NCI-H1694 (cell line): Measurements from ENCODE around the gene GRP.
"Not testable (repeated sequence)": the region's sequence is repeated elsewhere in the genome, so short reads cannot be mapped to it uniquely, and the experiment has no call there.

ENCODE experiments used
- DNase-seq: peaks from one replicate; lab custom pipeline; 2025; lab: John Stamatoyannopoulos, UW

GRP gene

DNA sequence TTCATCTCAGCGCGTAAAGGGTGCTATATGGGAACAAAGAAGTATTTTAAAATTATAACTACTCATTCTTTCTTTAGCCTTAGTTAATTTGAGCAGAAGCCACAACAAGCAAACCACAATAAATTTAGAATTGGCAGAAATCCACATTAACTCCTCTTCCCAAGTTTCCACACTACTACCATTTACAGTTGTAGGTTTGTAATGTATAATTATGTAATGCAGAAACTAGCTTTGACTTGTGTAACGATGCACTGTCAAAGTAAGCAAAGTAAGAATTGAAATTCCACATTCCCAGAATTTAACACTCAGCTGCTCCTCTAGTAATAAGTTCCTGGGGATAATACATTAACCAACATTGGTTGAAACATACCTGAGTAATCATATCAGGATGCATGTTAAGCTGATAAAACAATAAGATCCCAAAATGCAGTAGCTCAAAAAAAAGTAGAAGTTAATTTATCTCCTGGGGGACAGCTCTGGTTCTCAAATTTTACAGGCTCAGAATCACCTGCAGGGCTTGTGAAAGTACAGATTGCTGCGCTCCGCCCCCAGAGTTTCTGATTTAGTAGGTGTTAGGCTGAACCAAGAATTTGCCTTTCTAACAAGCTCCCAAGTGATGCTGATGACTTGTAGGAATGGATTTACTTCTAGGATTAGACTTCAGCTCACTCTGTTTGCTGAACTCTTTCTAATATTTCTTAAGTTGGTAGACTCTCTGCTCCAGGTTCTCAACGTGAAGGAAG lies 9.9 kb downstream of the GRP start:
- no peak for DNase-seq

- DNase-seq, result no peak
Observed at GRCh38 chr18:59231114-59231513, 11.2 kb downstream of the GRP start.

- DNase-seq, result no peak
Observed at GRCh38 chr18:59231877-59232276, 11.9 kb downstream of the GRP start.

DNA sequence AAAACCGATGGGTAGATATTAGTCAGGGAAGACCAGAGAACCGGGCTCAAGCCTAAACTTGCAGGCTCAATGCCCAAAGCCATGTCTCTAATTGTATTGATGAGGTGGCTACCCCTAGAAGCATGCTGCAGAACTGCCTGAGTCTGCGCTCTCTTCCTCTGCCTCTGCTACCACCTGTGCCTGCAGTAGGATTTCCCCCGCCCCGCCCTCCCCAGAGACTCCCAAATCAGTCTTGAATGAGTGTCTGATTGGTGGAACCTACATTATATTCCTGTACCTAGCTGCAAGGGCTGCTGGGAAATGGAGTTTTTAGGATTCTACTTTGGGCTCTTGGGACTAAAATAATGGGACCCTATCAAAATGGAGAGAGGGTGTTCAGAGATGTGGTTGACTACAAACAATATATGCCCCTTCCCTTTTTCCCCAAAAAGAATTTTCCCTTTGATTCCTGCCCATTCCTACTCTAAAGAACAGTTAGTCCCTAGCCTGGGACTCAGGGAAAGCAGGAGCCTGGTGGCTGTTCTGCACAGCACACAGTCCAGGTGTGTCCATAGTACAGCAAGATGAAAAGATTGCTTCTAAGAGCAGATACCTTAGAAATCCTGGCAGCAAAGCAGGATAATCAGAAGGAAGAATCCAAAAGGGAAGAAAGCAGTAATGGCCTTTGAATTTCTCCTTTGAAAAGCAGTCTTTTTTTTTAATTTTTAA lies 12.5 kb downstream of the GRP start:
- no peak for DNase-seq

GRCh38 chr18:59233017-59233410 lies 13.1 kb downstream of the GRP start:
- no peak for DNase-seq

GRCh38 chr18:59238385-59238784 lies 18.4 kb downstream of the GRP start:
- no peak for DNase-seq

DNA sequence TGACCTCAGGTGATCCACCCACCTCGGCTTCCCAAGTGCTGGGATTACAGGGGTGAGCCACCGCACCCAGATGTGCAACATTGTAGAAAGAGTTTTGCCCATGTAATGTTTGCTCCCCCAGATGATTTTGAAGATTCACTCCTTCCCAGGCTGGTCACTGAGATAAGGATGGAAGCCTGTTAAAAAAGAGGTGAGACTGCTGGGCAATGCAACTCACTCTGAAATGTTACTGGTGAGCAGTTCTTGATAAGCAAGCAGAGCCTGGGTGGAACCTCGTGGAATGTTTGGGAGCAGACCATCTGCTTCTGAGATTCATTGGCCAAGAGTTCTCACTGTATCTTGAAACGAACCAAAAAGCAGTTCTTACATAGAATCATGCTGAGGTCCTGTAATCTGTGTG lies 19.7 kb downstream of the GRP start:
- no peak for DNase-seq

DNA sequence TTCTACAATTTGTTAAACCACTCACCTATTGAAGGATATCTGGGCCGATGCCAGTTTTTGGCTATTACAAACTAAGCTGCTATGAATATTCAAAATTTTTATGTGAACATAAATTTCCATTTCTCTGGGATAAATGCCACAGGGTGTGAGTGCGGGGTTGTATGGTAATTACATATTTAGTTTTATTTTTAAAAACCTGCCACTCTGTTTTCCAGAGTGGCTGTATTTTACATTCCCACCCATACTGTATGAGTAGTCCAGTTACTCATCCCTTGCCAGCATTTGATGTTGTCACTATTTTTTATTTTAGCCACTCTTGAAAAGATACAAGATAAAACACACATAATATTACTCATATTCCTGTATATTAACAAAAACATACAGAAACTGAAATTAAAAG lies 22.9 kb downstream of the GRP start:
- no peak for DNase-seq

DNA sequence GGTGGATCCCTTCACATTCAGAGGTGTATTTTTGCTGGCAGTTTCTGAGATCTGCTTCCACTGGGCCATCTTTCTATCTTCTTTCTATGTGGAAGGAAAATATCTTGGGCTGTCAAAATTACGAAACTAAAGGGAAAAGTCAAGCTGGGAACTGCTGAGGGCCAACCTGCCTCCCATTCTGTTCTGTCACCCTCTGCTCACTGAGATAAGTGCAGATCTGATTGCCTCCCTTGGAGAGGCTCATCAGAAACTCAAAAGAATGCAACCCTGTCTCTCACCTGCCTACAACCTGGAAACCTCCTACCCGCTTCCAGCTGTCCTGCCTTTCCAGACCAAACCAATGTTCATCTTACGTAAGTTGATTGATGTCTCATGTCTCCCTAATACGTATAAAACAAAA lies 26.8 kb downstream of the GRP start:
- DNase-seq, result no peak

DNA sequence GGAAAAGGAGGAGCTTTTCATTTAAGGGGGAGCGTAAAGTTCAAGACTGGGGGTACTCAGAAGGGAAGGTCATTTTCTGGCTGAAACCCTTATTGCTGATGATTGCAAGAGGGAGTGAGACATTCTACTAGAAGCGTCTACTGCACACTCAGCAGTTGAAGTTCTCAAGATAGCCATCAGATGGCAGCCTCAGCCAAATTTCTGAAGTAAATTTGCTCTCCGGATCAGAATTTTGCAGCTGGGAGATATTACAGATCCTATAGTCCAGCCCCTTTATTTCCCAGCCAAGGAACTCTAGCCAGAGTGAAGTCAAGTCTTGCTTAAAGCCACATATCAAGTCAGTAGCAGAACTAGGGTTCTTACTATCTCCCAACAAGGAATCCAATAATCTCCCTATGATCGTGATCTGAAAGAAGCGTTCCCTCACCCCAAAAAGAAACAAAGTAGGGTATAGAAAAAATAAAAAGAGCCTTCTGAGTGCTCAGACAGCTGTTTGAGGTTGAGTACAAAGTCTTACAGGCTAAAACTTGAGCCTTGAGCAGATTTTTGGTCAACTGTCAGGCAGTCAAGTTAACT lies 29.3 kb downstream of the GRP start:
- peak; percentile 53 for DNase-seq

DNA sequence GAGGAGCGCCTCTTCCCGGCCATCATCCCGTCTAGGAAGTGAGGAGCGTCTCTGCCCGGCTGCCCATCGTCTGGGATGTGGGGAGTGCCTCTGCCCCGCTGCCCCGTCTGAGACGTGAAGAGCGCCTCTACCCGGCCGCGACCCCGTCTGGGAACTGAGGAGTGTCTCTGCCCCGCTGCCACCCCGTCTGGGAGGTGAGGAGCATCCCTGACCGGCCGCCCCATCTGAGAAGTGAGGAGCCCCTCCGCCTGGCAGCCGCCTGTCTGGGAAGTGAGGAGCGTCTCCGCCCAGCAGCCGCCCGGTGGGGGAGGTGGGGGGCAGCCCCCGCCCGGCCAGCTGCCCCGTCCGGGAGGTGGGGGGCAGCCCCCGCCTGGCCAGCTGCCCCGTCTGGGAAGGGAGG lies 35.5 kb downstream of the GRP start:
- not testable (repeated sequence) for DNase-seq

DNA sequence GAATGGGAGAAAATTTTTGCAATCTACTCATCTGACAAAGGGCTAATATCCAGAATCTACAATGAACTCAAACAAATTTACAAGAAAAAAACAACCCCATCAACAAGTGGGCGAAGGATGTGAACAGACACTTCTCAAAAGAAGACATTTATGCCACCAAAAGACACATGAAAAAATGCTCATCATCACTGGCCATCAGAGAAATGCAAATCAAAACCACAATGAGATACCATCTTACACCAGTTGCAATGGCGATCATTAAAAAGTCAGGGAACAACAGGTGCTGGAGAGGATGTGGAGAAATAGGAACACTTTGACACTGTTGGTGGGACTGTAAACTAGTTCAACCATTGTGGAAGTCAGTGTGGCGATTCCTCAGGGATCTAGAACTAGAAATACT lies 41.9 kb downstream of the GRP start:
- not testable (repeated sequence) for DNase-seq

DNA sequence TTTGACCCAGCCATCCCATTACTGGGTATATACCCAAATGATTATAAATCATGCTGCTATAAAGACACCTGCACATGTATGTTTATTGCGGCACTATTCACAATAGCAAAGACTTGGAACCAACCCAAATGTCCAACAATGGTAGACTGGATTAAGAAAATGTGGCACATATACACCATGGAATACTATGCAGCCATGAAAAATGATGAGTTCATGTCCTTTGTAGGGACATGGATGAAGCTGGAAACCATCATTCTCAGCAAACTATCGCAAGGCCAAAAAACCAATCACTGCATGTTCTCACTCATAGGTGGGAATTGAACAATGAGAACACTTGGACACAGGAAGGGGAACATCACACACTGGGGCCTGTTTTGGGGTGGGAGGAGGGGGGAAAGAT lies 42.3 kb downstream of the GRP start:
- DNase-seq, result not testable (repeated sequence)

GRCh38 chr18:59263661-59264060 lies 43.7 kb downstream of the GRP start:
- DNase-seq, result no peak

DNA sequence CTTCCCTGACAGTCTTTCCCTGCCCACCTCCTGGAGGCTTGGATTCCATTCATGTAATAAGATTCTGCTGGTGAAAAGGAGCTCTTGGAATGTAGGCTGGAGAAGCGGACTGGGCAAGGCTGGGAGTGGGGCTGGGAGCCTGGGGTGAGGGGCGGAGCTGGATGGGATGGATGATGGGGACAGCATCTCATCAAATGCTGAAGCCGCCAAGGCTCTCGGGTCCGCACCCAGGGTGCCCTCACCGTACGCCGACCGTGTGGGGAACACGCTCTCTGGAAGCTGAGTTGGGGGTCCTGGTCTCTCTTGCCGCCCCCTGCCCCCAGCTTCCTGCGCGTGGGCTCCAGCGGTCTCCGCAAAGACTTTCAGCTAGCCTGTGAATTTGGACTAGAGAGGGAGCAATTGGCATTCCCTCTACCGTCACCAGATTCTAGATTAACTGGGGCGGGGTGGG lies 44.2 kb downstream of the GRP start:
- DNase-seq, result no peak

DNA sequence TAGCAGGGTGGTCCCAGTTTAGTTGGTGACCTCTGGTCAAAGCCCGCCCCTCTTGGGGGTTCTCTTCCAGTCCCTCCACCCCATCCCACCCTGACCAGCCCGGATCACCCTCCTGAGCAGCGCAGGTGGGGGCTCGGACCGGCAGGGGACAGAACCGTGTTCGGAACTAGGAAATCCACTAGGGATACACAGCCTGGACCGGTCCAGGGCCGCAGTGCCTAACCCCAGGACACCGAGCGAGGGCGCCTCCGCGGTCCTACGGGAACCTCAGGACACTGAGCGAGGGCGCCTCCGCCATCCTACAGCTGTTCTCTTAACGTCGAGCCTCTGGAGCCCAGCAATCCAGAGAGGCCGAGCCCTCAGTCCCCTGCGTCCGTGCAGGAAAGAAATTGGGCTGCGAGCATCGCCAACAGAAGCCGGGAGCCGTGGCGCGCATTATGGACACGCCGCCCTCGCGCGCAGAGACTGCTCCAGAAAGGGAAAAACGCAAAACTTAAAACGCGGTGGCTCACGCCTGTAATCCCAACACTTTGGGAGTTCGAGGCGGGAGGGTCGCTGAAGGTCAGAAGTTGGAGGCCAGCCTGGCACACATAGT lies 44.8 kb downstream of the GRP start:
- no peak for DNase-seq

DNA sequence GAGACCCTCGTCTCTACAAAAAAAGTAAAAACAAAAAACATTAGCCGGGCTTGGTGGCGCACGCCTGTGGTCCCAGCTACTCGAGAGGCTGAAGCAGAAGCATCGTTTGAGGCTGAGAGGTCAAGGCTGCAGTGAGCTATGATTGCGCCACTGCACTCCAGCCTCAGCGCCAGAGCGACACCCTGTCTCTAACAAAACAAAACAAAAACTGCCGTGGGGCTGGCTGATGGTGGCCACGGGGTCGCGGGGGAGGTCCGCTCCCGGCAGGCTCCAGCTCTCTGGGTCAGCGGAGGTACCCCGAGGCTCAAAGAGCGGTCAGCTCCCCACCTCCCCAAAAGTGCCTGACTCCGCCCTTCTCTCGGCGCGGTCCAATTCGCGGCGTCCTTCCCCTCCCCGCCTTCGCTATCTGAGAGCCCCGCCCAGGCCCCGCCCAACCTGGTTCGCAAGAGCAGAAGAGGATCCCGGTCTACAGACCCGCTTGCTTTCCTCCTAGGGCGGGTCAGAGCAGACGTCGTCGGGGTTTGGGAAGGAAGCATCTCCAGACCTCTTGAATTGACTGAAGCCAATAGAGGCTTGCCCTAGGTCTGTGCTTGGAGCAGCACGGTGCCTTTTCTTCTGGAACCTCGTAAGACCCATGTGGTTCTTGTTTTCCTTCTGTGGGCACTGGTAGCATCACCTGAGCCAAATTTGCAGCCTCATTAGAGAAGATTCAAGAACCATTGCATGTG lies 45.5 kb downstream of the GRP start:
- peak; percentile 5 for DNase-seq

DNA sequence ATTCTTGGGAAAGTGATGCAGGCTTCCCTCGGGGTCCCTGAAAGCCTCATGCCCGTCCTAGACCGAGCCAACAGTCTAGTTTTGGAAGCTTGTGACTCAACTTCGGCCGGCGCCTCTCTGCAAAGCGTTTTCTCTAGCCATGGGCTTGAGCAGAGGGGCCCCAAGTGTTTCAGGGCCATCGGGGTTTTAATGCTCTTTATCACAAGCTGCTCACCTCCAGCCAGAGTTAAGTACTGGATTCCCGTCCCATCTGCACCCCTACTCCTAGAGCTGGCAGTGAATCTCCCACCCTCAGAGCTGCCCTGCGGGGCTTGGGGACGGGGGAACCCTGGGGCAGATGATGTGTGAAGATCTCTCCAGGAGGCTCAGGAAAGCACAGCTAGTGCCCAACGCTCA lies 46.0 kb downstream of the GRP start:
- no peak for DNase-seq

GRCh38 chr18:59266459-59266858 lies 46.5 kb downstream of the GRP start:
- DNase-seq, result no peak

- no peak for DNase-seq
Observed at GRCh38 chr18:59266886-59267502, 47.0 kb downstream of the GRP start.

DNA sequence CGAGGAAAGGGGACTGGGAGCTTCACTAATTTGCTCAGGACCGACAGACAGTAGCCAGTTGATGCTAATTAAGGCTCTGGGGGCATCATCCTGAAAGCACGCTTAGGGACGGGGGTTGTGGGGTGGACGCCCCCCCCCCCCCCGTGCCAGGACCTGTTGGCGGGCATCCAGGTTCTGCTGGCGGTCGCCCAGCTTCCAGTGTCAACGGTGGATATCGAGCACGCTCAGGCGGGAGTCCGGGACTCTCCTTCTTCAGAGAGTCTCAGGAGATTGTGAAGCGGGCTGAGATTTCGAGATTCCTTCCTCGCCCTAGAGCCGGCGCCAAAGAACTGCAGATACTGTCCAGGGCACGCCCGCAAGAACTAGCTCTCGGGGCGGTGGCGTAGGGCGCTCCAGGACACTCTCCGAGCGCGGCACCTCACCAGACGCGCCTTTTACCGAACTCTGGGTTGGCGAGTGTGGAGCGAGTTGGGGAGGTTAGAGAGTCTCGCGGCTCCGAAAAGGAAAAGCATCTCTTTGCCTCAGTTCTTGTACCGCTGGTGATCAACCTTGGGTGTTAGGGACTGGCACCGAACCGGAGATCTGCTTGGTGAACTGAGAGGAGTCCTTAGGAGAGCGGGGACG lies 47.7 kb downstream of the GRP start:
- DNase-seq, result no peak
